Measurements from ENCODE around the gene ZIC2.

The ZIC2 gene

GRCh38 chr13:99969453-99969918 lies 12.1 kb upstream of the ZIC2 start (continued):
- no peak for TF ChIP-seq ZNF518A (tag by site-specific recombination; conservative IDR thresholded peaks at IDR 0.05; ENCODE audit: low read depth)
- no peak for TF ChIP-seq ZNF768 (tag by site-specific recombination; IDR thresholded peaks at IDR 0.05)
- TF ChIP-seq PRDM2 (tag by site-specific recombination; IDR thresholded peaks at IDR 0.05; ENCODE audit: borderline replicate concordance), result no peak
- TF ChIP-seq KLF9 (tag by site-specific recombination; IDR thresholded peaks at IDR 0.05; ENCODE audit: low read depth), result 0 out of 2 replicates have a peak, but pooled peaks have one; percentile 2
- TF ChIP-seq ZNF529 (tag by site-specific recombination; IDR thresholded peaks at IDR 0.05; ENCODE audit: insufficient replicate concordance), result no peak

- H3K27ac ChIP-seq (ENCODE audit: extremely low read depth, low read depth, low read length), result peak overlapping the region; percentile 100
- no peaks in the 10 kb centered on the region for H3K9me3 ChIP-seq (ENCODE audit: control insufficient read depth, insufficient read depth, low read depth, low read length)
- H3K4me3 ChIP-seq (ENCODE audit: low read depth, low read length), result peak overlapping the region; percentile 73
- H3K4me1 ChIP-seq (ENCODE audit: control insufficient read depth, insufficient read depth, low read length), result peaks cover 9% of the 10 kb centered on the region
- H3K36me3 ChIP-seq (ENCODE audit: control insufficient read depth in 2 of 2, insufficient read depth in 1 of 2, low read length in 2 of 2), result peaks cover 0 to 15% of the 10 kb centered on the region in 2 experiments; a peak in 1 of 3 replicates
- ChIA-PET POLR2A (interaction anchor here (0.6 to 2.7 kb wide), 10 partner anchors 12 to 704 kb away, joined by 3 to 101 read pairs (median 4); partner anchors contain the start of genes PCCA, TMTC4 and ZIC2), CTCF (interaction anchor here (0.6 to 1.2 kb wide), 6 partner anchors 9 to 410 kb away, joined by 3 to 7 read pairs (median 4); no protein-coding TSS in a partner anchor)
- TF ChIP-seq ZNF266 (tag by site-specific recombination; IDR thresholded peaks at IDR 0.05; ENCODE audit: low read depth), result no peak
- TF ChIP-seq ZNF416 (tag by site-specific recombination; IDR thresholded peaks at IDR 0.05), result no peak
- peak; percentile 52 for TF ChIP-seq ZSCAN16 (tag by site-specific recombination; IDR thresholded peaks at IDR 0.05)
- TF ChIP-seq ZNF324 (tag by site-specific recombination; IDR thresholded peaks at IDR 0.05), result peak; percentile 26; the same call in 1 of the 2 replicates
- peak; percentile 28; the same call in 1 of the 2 replicates for TF ChIP-seq OSR2 (tag by site-specific recombination; IDR thresholded peaks at IDR 0.05)
- no peak for TF ChIP-seq ZNF596 (tag by site-specific recombination; IDR thresholded peaks at IDR 0.05)
- no peak for TF ChIP-seq ZNF639 (tag by site-specific recombination; IDR thresholded peaks at IDR 0.05)
- TF ChIP-seq ZBTB20 (tag by site-specific recombination; IDR thresholded peaks at IDR 0.05), result peak; percentile 8; the same call in 1 of the 2 replicates
- peak; percentile 22; the same call in 1 of the 2 replicates for TF ChIP-seq ZFP37 (tag by site-specific recombination; IDR thresholded peaks at IDR 0.05)
- TF ChIP-seq KLF1 (tag by site-specific recombination; IDR thresholded peaks at IDR 0.05), result 0 out of 2 replicates have a peak, but pooled peaks have one; percentile 14
- TF ChIP-seq ZNF175 (tag by site-specific recombination; IDR thresholded peaks at IDR 0.05), result no peak
- TF ChIP-seq KLF17 (tag by site-specific recombination; IDR thresholded peaks at IDR 0.05), result peak; percentile 46; the same call in 1 of the 2 replicates
- TF ChIP-seq ZBTB17 (tag by site-specific recombination; IDR thresholded peaks at IDR 0.05), result peak; percentile 38; the same call in 1 of the 2 replicates
- TF ChIP-seq MZF1 (tag by site-specific recombination; IDR thresholded peaks at IDR 0.05; ENCODE audit: borderline replicate concordance), result no peak
- peak; percentile 75 for TF ChIP-seq SP7 (tag by site-specific recombination; IDR thresholded peaks at IDR 0.05)
- peak; percentile 74 for TF ChIP-seq ZFHX2 (tag by site-specific recombination; conservative IDR thresholded peaks at IDR 0.05)
- TF ChIP-seq KLF8 (tag by site-specific recombination; IDR thresholded peaks at IDR 0.05), result peak; percentile 30; the same call in 1 of the 2 replicates
Observed at GRCh38 chr13:99969919-99970650, 11.5 kb upstream of the ZIC2 start.
